GM10248 (cell line): ENCODE measurements around the gene RFX1.

ENCODE experiments used
- CTCF ChIA-PET: fragments of 300-600 bp; sonication (Branson Sonifier 250); formaldehyde crosslinking; extraction: SDS; loops from one replicate; lab custom pipeline; 2021; ENCODE audit warnings: antibody characterized with exemption; lab: Yijun Ruan, JAX
- POLR2A ChIA-PET: fragments of 350-650 bp; sonication (Branson Sonifier 250); formaldehyde crosslinking; extraction: SDS; loops from one replicate; lab custom pipeline; 2020; ENCODE audit warnings: antibody characterized with exemption; lab: Yijun Ruan, JAX
- DNase-seq: peaks from one replicate; pipeline ENCODE4 v3.0.0; 2012; ENCODE audit errors: extremely low spot score
- TF ChIP-seq, protein P1 (sequence below): IDR thresholded peaks from 2 replicates; pipeline ENCODE4 v1.5.1; 2012; ENCODE audit warnings: mild to moderate bottlenecking, low read depth; ENCODE audit errors: extremely low read depth, missing control alignments, control extremely low read depth

Gene RFX1

GRCh38 chr19:13914777-13915176 is 91.3 kb downstream of the RFX1 start:
- no peak for DNase-seq
- TF ChIP-seq, protein P1, sequence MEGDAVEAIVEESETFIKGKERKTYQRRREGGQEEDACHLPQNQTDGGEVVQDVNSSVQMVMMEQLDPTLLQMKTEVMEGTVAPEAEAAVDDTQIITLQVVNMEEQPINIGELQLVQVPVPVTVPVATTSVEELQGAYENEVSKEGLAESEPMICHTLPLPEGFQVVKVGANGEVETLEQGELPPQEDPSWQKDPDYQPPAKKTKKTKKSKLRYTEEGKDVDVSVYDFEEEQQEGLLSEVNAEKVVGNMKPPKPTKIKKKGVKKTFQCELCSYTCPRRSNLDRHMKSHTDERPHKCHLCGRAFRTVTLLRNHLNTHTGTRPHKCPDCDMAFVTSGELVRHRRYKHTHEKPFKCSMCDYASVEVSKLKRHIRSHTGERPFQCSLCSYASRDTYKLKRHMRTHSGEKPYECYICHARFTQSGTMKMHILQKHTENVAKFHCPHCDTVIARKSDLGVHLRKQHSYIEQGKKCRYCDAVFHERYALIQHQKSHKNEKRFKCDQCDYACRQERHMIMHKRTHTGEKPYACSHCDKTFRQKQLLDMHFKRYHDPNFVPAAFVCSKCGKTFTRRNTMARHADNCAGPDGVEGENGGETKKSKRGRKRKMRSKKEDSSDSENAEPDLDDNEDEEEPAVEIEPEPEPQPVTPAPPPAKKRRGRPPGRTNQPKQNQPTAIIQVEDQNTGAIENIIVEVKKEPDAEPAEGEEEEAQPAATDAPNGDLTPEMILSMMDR, result no peak
- CTCF ChIA-PET, result interaction anchor here (2.5 kb wide), 1 partner anchor 30 kb away, joined by 6 read pairs; no protein-coding TSS in a partner anchor
- POLR2A ChIA-PET, result no interaction called here

GRCh38 chr19:13913352-13913751 is 92.8 kb downstream of the RFX1 start:
- ChIA-PET POLR2A (no interaction called here), CTCF (interaction anchor here (2.5 kb wide), 1 partner anchor 28 kb away, joined by 6 read pairs; no protein-coding TSS in a partner anchor)
- DNase-seq, result no peak
- TF ChIP-seq, protein P1, result no peak
